Bladder microvascular endothelial cell (primary cell): ENCODE data around the gene STAMBPL1. TPM values are rescaled to one million over a fixed set of nuclear protein-coding genes. Genes with fewer than 3 reads are reported as not detected.

Source experiments
- total RNA-seq: library from RNA; depleted of rRNA; stranded (reverse); fragments of >200 nt; gene quantifications from 2 replicates; pipeline ENCODE4 v1.2.3, GENCODE V29; 2014

The STAMBPL1 gene
- 1.0 and 1.3 TPM in 2 replicates for total RNA-seq

GRCh38 chr10:88879534-88880281 lies at the start of gene STAMBPL1:
TSS of gene STAMBPL1 (plus strand) at chr10:88880245. CDS start at chr10:88901709, 21,464 bp downstream.

GRCh38 chr10:88851706-88852105 lies 28.3 kb upstream of the STAMBPL1 start, which contains the start of gene ANKRD22:
TSS of gene ANKRD22 (minus strand) at chr10:88851844. CDS start at chr10:88851607, 237 bp downstream.

GRCh38 chr10:88952647-88953111 lies 72.6 kb downstream of the STAMBPL1 start, which contains the start of gene ACTA2:
TSS of gene ACTA2 (minus strand) at chr10:88952773. CDS start at chr10:88948930, 3,843 bp downstream.

Other genes with a start within 250 kb of the STAMBPL1 start
- gene LIPF, start 215.8 kb upstream of the STAMBPL1 start, total RNA-seq: not detected in 2 replicates
- gene LIPK, start 174.0 kb upstream of the STAMBPL1 start, total RNA-seq: not detected in 2 replicates
- not detected in 2 replicates for gene LIPN, start 120.2 kb upstream of the STAMBPL1 start, total RNA-seq
- gene LIPM, start 77.5 kb upstream of the STAMBPL1 start, total RNA-seq: not detected in 2 replicates
- gene ANKRD22, start 28.4 kb upstream of the STAMBPL1 start, total RNA-seq: not detected in 2 replicates
- gene ACTA2, start 72.5 kb downstream of the STAMBPL1 start, total RNA-seq: 27.7 and 59.4 TPM in 2 replicates
- gene FAS, start 110.6 kb downstream of the STAMBPL1 start, total RNA-seq: 16.8 and 29.7 TPM in 2 replicates